ENCODE measurements around the gene SERPINA9.

- TF ChIP-seq CTCF (conservative IDR thresholded peaks at IDR 0.05; ENCODE audit: low read length) (no peak), EZH2phosphoT487 (IDR thresholded peaks at IDR 0.05; ENCODE audit: borderline replicate concordance, low read depth, low read length) (no peak)
Measured at GRCh38 chr14:94524093-94524492, 48.1 kb upstream of the SERPINA9 start.
